IMR-90 (cell line): ENCODE measurements around the gene C15orf62. TPM values are rescaled to one million over a fixed set of nuclear protein-coding genes. Genes with fewer than 3 reads are reported as not detected.

ENCODE experiments used
- ATAC-seq: fragments of 200-7000 bp; cut with Tn5 transposase; 2 replicates; pipeline ENCODE4 v1.9.1; 2020; ENCODE audit warnings: low read depth, mild to moderate bottlenecking, moderate library complexity
- BruUV-seq: library from RNA; stranded (reverse); fragments of 400-500 nt; replicated peaks from 2 replicates; lab custom pipeline; 2021; lab: Mats Ljungman, UMichigan
- CTCF ChIA-PET: fragments of 300-600 bp; formaldehyde crosslinking; extraction: SDS; loops from one replicate; lab custom pipeline; 2021; ENCODE audit warnings: antibody characterized with exemption; lab: Yijun Ruan, JAX
- POLR2A ChIA-PET: fragments of 300-600 bp; sonication (Branson Sonifier 250); formaldehyde crosslinking; loops from one replicate; lab custom pipeline; 2022; ENCODE audit warnings: antibody characterized with exemption; ENCODE audit not compliant: unreplicated experiment; lab: Charles Lee
- DNase-seq: peaks from one replicate; pipeline ENCODE4 v3.0.0; 2013
- H2AFZ ChIP-seq: replicated peaks from 2 replicates; pipeline ENCODE3; 2013; ENCODE audit warnings: low read length, mild to moderate bottlenecking; ENCODE audit not compliant: poor library complexity
- H2AK5ac ChIP-seq: 2 replicates; pipeline ENCODE4 v1.6.1; 2013; ENCODE audit warnings: low read depth, low read length, inconsistent platforms
- H2AK9ac ChIP-seq: replicated peaks from 2 replicates; pipeline ENCODE3; 2013; ENCODE audit warnings: mild to moderate bottlenecking, low read depth, low read length, moderate library complexity; ENCODE audit not compliant: poor library complexity
- H2BK120ac ChIP-seq: 2 replicates; pipeline ENCODE4 v1.6.1; 2013; ENCODE audit warnings: low read depth, low read length, inconsistent platforms
- H2BK15ac ChIP-seq: 3 replicates; pipeline ENCODE4 v1.6.1; 2013; ENCODE audit warnings: low read depth, low read length, inconsistent platforms
- H2BK20ac ChIP-seq: 2 replicates; pipeline ENCODE4 v1.6.1; 2013; ENCODE audit warnings: low read depth, mild to moderate bottlenecking, inconsistent platforms, low read length, moderate library complexity
- H2BK5ac ChIP-seq: 2 replicates; pipeline ENCODE4 v1.6.1; 2013; ENCODE audit warnings: mild to moderate bottlenecking, low read depth, low read length, inconsistent platforms; ENCODE audit not compliant: poor library complexity, severe bottlenecking
- H3K14ac ChIP-seq: replicated peaks from 2 replicates; pipeline ENCODE4 v1.6.1; 2013; ENCODE audit warnings: low read depth, low read length, inconsistent platforms
- H3K18ac ChIP-seq: 2 replicates; pipeline ENCODE4 v1.6.1; 2013; ENCODE audit warnings: low read depth, low read length, control low read depth
- H3K23ac ChIP-seq: 2 replicates; pipeline ENCODE4 v1.6.1; 2013; ENCODE audit warnings: low read depth, low read length, inconsistent platforms
- H3K27ac ChIP-seq: 2 replicates; pipeline ENCODE4 v1.5.1; 2013; ENCODE audit warnings: mild to moderate bottlenecking, control low read depth, low read length; ENCODE audit not compliant: insufficient read depth
- H3K27me3 ChIP-seq: 2 replicates; pipeline ENCODE4 v1.6.1; 2013; ENCODE audit warnings: low read length; ENCODE audit not compliant: control insufficient read depth, insufficient read depth
- H3K36me3 ChIP-seq: 2 replicates; pipeline ENCODE4 v1.6.1; 2013; ENCODE audit warnings: low read length, mixed read lengths; ENCODE audit not compliant: control insufficient read depth, insufficient read depth
- H3K4ac ChIP-seq: 2 replicates; pipeline ENCODE4 v1.6.1; 2013; ENCODE audit warnings: low read depth, low read length, inconsistent platforms
- H3K4me1 ChIP-seq: 2 replicates; pipeline ENCODE4 v1.6.1; 2013; ENCODE audit warnings: low read length, mixed read lengths; ENCODE audit not compliant: control insufficient read depth, insufficient read depth
- H3K4me2 ChIP-seq: 2 replicates; pipeline ENCODE4 v1.6.1; 2013; ENCODE audit warnings: low read depth, mild to moderate bottlenecking, control low read depth, low read length, moderate library complexity
- H3K4me3 ChIP-seq: 2 replicates; pipeline ENCODE4 v1.5.1; 2013; ENCODE audit warnings: low read depth, mild to moderate bottlenecking, control low read depth, low read length, moderate library complexity; ENCODE audit not compliant: insufficient read depth
- H3K56ac ChIP-seq: 2 replicates; pipeline ENCODE4 v1.6.1; 2013; ENCODE audit warnings: low read length, inconsistent platforms; ENCODE audit not compliant: insufficient read depth; ENCODE audit errors: extremely low read depth
- H3K79me1 ChIP-seq, 2 experiments: 2 replicates each; pipeline ENCODE4 v1.6.1; 2013; ENCODE audit warnings: low read length in 2 of 2, inconsistent platforms in 1 of 2, low read depth in 1 of 2
- H3K9ac ChIP-seq: 2 replicates; pipeline ENCODE4 v1.6.1; 2013; ENCODE audit warnings: low read depth, low read length, control low read depth
- H3K9me1 ChIP-seq: 2 replicates; pipeline ENCODE4 v1.6.1; 2013; ENCODE audit warnings: low read length, inconsistent platforms; ENCODE audit not compliant: insufficient read depth
- H3K9me3 ChIP-seq: 2 replicates; pipeline ENCODE4 v1.6.1; 2013; ENCODE audit warnings: low read length; ENCODE audit not compliant: control insufficient read depth, insufficient read depth
- H4K20me1 ChIP-seq: 2 replicates; pipeline ENCODE4 v1.6.1; 2013; ENCODE audit warnings: low read length, inconsistent platforms; ENCODE audit not compliant: insufficient read depth
- H4K5ac ChIP-seq: 2 replicates; pipeline ENCODE4 v1.6.1; 2013; ENCODE audit warnings: mild to moderate bottlenecking, low read depth, low read length, control low read depth
- H4K8ac ChIP-seq, 2 experiments: 2 replicates each; pipeline ENCODE4 v1.6.1; 2013; ENCODE audit warnings: low read depth in 2 of 2, low read length in 2 of 2, control low read depth in 1 of 2, inconsistent platforms in 1 of 2
- H4K91ac ChIP-seq: 2 replicates; pipeline ENCODE4 v1.6.1; 2013; ENCODE audit warnings: low read depth, low read length, inconsistent platforms; ENCODE audit not compliant: insufficient read depth
- BHLHE40 ChIP-seq: fragments of 150-350 bp; IDR thresholded peaks from 2 replicates; pipeline ENCODE4 v1.6.1; 2016; ENCODE audit warnings: mild to moderate bottlenecking, low read depth, low read length
- CHD1 ChIP-seq: IDR thresholded peaks from 2 replicates; pipeline ENCODE4 v1.6.1; 2012; ENCODE audit warnings: low read depth, low read length, improper control_type of control experiment
- ELK1 ChIP-seq: fragments of 150-350 bp; IDR thresholded peaks from 2 replicates; pipeline ENCODE4 v1.6.1; 2016; ENCODE audit warnings: low read depth, mild to moderate bottlenecking, low read length, moderate library complexity, borderline replicate concordance
- WGBS, 2 experiments: methylation state at CpG; one replicate each; pipeline versions ENCODE4 v1.1.5 to v1.1.7; 2013; ENCODE audit warnings: missing lambda C conversion rate in 2 of 2; ENCODE audit not compliant: insufficient read length in 1 of 2; ENCODE audit errors: extremely low coverage in 2 of 2; 5-methylcytosine and 5-hydroxymethylcytosine counted together
- dilution Hi-C: fragments of 300-500 bp; cut with HindIII; formaldehyde crosslinking; loops from one replicate; pipeline ENCODE4 v1.14.3; 2018; ENCODE audit warnings: low sequenced_read_pairs; ENCODE audit not compliant: unreplicated experiment
- in situ Hi-C: fragments of 300-500 bp; cut with MboI; formaldehyde crosslinking; loops from 3 replicates; pipeline ENCODE4 v1.14.3; 2019; ENCODE audit warnings: low sequenced_read_pairs, inconsistent platforms, mixed read lengths
- intact Hi-C: fragments of 100-400 bp; cut with micrococcal nuclease; formaldehyde crosslinking; loops from 2 replicates; pipeline ENCODE4 v1.10.0; 2022
- polyA plus RNA-seq, 3 experiments: library from polyadenylated mRNA; depleted of rRNA; stranded (reverse); fragments of >200 nt; gene quantifications; 2 replicates each; pipeline ENCODE4 v1.2.3, GENCODE V29; 2012; ENCODE audit warnings: low replicate concordance in 1 of 3
- total RNA-seq: library from RNA; depleted of rRNA; stranded (reverse); fragments of >200 nt; gene quantifications from 2 replicates; pipeline ENCODE4 v1.2.3, GENCODE V29; 2012

The C15orf62 gene
- total and polyA plus RNA-seq, 2 of the 4 experiments (the other 2 are of a cell fraction): not detected

GRCh38 chr15:40772014-40772413 is 2.2 kb downstream of the C15orf62 start:
- no peak for DNase-seq
- no peak overlapping the region for H3K9ac ChIP-seq
- peaks cover 3% of the 10 kb centered on the region for H3K4me1 ChIP-seq

More at GRCh38 chr15:40772014-40772413, 2.2 kb downstream of the C15orf62 start:
- Histone ChIP-seq H2AFZ (no peak overlapping the region), H2BK5ac (no peak overlapping the region), H2BK20ac (no peak overlapping the region), H3K9me3 (no peaks in the 10 kb centered on the region), H3K23ac (no peak overlapping the region), H3K14ac (no peak overlapping the region), H3K4ac (no peak overlapping the region), H4K20me1 (no peaks in the 10 kb centered on the region), H2BK120ac (no peak overlapping the region), H3K56ac (no peak overlapping the region), H3K79me1 (no peaks in the 10 kb centered on the region), H4K5ac (no peak overlapping the region), H2BK15ac (no peak overlapping the region), H4K91ac (no peak overlapping the region), H3K4me2 (no peak overlapping the region), H2AK9ac (no peak overlapping the region), H3K4me3 (no peak overlapping the region), H3K9me1 (no peaks in the 10 kb centered on the region), H3K18ac (no peak overlapping the region), H4K8ac (no peak overlapping the region), H2AK5ac (no peak overlapping the region), H3K27ac (no peak overlapping the region), H3K36me3 (peaks cover 55% of the 10 kb centered on the region), H3K27me3 (no peaks in the 10 kb centered on the region)
- 97% methylated on average over 6 of the region's 13 CpGs; no CpG with 5 or more reads in 1 of the 2 experiments for WGBS, 2 experiments
- no peak for ATAC-seq
- intact Hi-C loops (no loop called here), in situ Hi-C loops (no loop called here), dilution Hi-C loops (no loop called here)
- CTCF ChIA-PET: no interaction called here
- BruUV-seq: no TSS peak
- POLR2A ChIA-PET: no interaction called here
- no peak for TF ChIP-seq BHLHE40
- TF ChIP-seq CHD1: no peak
- no peak for TF ChIP-seq ELK1
